H9 (cell line): Measurements from ENCODE around the gene MAPKAPK3. TPM values are rescaled to one million over a fixed set of nuclear protein-coding genes. Genes with fewer than 3 reads are reported as not detected.

Experiments used
- DNase-seq: peaks from one replicate; pipeline ENCODE4 v3.0.0-alpha.2; 2017
- H2AFZ ChIP-seq: one replicate; pipeline ENCODE4 v1.6.1; 2013; ENCODE audit warnings: mild to moderate bottlenecking, low read length, control low read depth, moderate library complexity
- H2AK5ac ChIP-seq: 2 replicates; pipeline ENCODE4 v1.6.1; 2013; ENCODE audit warnings: low read length, control low read depth, mixed read lengths; ENCODE audit not compliant: insufficient read length
- H2BK120ac ChIP-seq: one replicate; pipeline ENCODE4 v1.6.1; 2013; ENCODE audit warnings: low read depth, mild to moderate bottlenecking, low read length, control low read depth, inconsistent platforms; ENCODE audit not compliant: poor library complexity, severe bottlenecking
- H2BK12ac ChIP-seq: 2 replicates; pipeline ENCODE4 v1.6.1; 2013; ENCODE audit warnings: low read length, control low read depth, mixed read lengths, low read depth; ENCODE audit not compliant: insufficient read length
- H2BK15ac ChIP-seq: 2 replicates; pipeline ENCODE4 v1.6.1; 2013; ENCODE audit warnings: low read depth, low read length, control low read depth
- H2BK20ac ChIP-seq: one replicate; pipeline ENCODE4 v1.6.1; 2013; ENCODE audit warnings: low read depth, mild to moderate bottlenecking, low read length, control low read depth, inconsistent platforms; ENCODE audit not compliant: poor library complexity, severe bottlenecking
- H2BK5ac ChIP-seq: 2 replicates; pipeline ENCODE4 v1.6.1; 2013; ENCODE audit warnings: low read length, control low read depth, mixed read lengths; ENCODE audit not compliant: insufficient read length
- H3K14ac ChIP-seq: 2 replicates; pipeline ENCODE4 v1.6.1; 2013; ENCODE audit warnings: low read length, control low read depth; ENCODE audit not compliant: insufficient read depth
- H3K18ac ChIP-seq: 2 replicates; pipeline ENCODE4 v1.6.1; 2013; ENCODE audit warnings: low read depth, mild to moderate bottlenecking, mixed read lengths, low read length, control low read depth; ENCODE audit not compliant: insufficient read length
- H3K23ac ChIP-seq: 2 replicates; pipeline ENCODE4 v1.6.1; 2013; ENCODE audit warnings: low read length, control low read depth, mixed read lengths, low read depth; ENCODE audit not compliant: insufficient read length
- H3K23me2 ChIP-seq: 2 replicates; pipeline ENCODE4 v1.6.1; 2013; ENCODE audit warnings: low read depth, mild to moderate bottlenecking, mixed read lengths, low read length, control low read depth; ENCODE audit not compliant: insufficient read length, poor library complexity, severe bottlenecking
- H3K27ac ChIP-seq: 2 replicates; pipeline ENCODE4 v1.5.1; 2013; ENCODE audit warnings: low read length, control low read depth, mixed read lengths, low read depth; ENCODE audit not compliant: insufficient read length
- H3K27me3 ChIP-seq: 2 replicates; pipeline ENCODE4 v1.6.1; 2013; ENCODE audit warnings: low read length, control low read depth, inconsistent platforms; ENCODE audit not compliant: insufficient read depth
- H3K4ac ChIP-seq: 2 replicates; pipeline ENCODE4 v1.6.1; 2013; ENCODE audit warnings: low read depth, mild to moderate bottlenecking, control low read depth, inconsistent platforms, low read length, moderate library complexity
- H3K4me1 ChIP-seq: 2 replicates; pipeline ENCODE4 v1.6.1; 2013; ENCODE audit warnings: low read length, control low read depth, inconsistent platforms; ENCODE audit not compliant: insufficient read depth
- H3K4me2 ChIP-seq: 2 replicates; pipeline ENCODE4 v1.6.1; 2013; ENCODE audit warnings: low read length, control low read depth, mixed read lengths; ENCODE audit not compliant: insufficient read length, insufficient read depth
- H3K56ac ChIP-seq: 2 replicates; pipeline ENCODE4 v1.6.1; 2013; ENCODE audit warnings: low read depth, mild to moderate bottlenecking, mixed read lengths, low read length, control low read depth; ENCODE audit not compliant: insufficient read length
- H3K79me1 ChIP-seq: 2 replicates; pipeline ENCODE4 v1.6.1; 2013; ENCODE audit warnings: low read depth, mild to moderate bottlenecking, moderate library complexity, low read length, control low read depth, inconsistent platforms; ENCODE audit not compliant: insufficient read depth, poor library complexity, severe bottlenecking
- H3K79me2 ChIP-seq: 2 replicates; pipeline ENCODE4 v1.6.1; 2013; ENCODE audit warnings: low read length, control low read depth, inconsistent platforms; ENCODE audit not compliant: insufficient read depth
- H3K9ac ChIP-seq: 2 replicates; pipeline ENCODE4 v1.6.1; 2013; ENCODE audit warnings: low read length, control low read depth, mixed read lengths; ENCODE audit not compliant: insufficient read length; ENCODE audit errors: extremely low read depth
- H3K9me3 ChIP-seq: one replicate; pipeline ENCODE4 v1.6.1; 2013; ENCODE audit warnings: low read depth, low read length, inconsistent platforms; ENCODE audit not compliant: control insufficient read depth
- H3T11ph ChIP-seq: one replicate; pipeline ENCODE4 v1.6.1; 2013; ENCODE audit warnings: mild to moderate bottlenecking, low read length, control low read depth, inconsistent platforms
- H4K20me1 ChIP-seq: one replicate; pipeline ENCODE4 v1.6.1; 2013; ENCODE audit not compliant: control insufficient read depth, insufficient read length, insufficient read depth
- H4K5ac ChIP-seq: 2 replicates; pipeline ENCODE4 v1.6.1; 2013; ENCODE audit warnings: low read depth, mild to moderate bottlenecking, mixed read lengths, low read length, control low read depth; ENCODE audit not compliant: insufficient read length
- H4K8ac ChIP-seq: replicated peaks from 2 replicates; pipeline ENCODE4 v1.6.1; 2013; ENCODE audit warnings: low read length, control low read depth, mixed read lengths, low read depth; ENCODE audit not compliant: insufficient read length
- H4K91ac ChIP-seq: 2 replicates; pipeline ENCODE4 v1.6.1; 2013; ENCODE audit warnings: low read depth, mild to moderate bottlenecking, moderate library complexity, mixed read lengths, low read length, control low read depth; ENCODE audit not compliant: insufficient read length
- H3K27ac Mint-ChIP-seq, 3 experiments: 2 replicates in 2 of 3; 3 replicates in 1 of 3; pipeline ENCODE4 v1.8.0; 2020 to 2021; ENCODE audit warnings: mixed read lengths in 3 of 3, mild to moderate bottlenecking in 1 of 3, moderate library complexity in 1 of 3
- H3K27me3 Mint-ChIP-seq: 2 replicates; pipeline ENCODE4 v1.8.0; 2021; ENCODE audit warnings: low read depth, mild to moderate bottlenecking, moderate library complexity, mixed read lengths
- H3K36me3 Mint-ChIP-seq, 3 experiments: 2 replicates in 2 of 3; 3 replicates in 1 of 3; pipeline ENCODE4 v1.8.0; 2020 to 2021; ENCODE audit warnings: low read depth in 3 of 3, mixed read lengths in 3 of 3; ENCODE audit not compliant: insufficient read depth in 1 of 3
- H3K4me1 Mint-ChIP-seq, 2 experiments: 2 replicates each; pipeline ENCODE4 v1.8.0; 2020; ENCODE audit warnings: mixed read lengths in 2 of 2
- H3K4me3 Mint-ChIP-seq, 2 experiments: 2 replicates in 1 of 2; 3 replicates in 1 of 2; pipeline ENCODE4 v1.8.0; 2020 to 2021; ENCODE audit warnings: mild to moderate bottlenecking in 2 of 2, mixed read lengths in 2 of 2, moderate library complexity in 1 of 2
- H3K9me3 Mint-ChIP-seq, 2 experiments: 2 replicates in 1 of 2; 3 replicates in 1 of 2; pipeline ENCODE4 v1.8.0; 2020; ENCODE audit warnings: mild to moderate bottlenecking in 2 of 2, mixed read lengths in 2 of 2, moderate library complexity in 1 of 2
- WGBS: extraction: QIAGEN DNeasy Blood & Tissue Kit; methylation state at CpG from one replicate; pipeline ENCODE4 v1.1.7; 2013; ENCODE audit warnings: missing lambda C conversion rate, low lambda C conversion rate, mixed read lengths; ENCODE audit not compliant: insufficient read length; ENCODE audit errors: extremely low coverage; 5-methylcytosine and 5-hydroxymethylcytosine counted together
- total RNA-seq: library from RNA; stranded (reverse); gene quantifications from 2 replicates; pipeline ENCODE4 v1.2.1, GENCODE V29; 2021
- TF ChIP-seq, protein P1 (sequence below): fragments of 200-600 bp; sonication (generic); conservative IDR thresholded peaks from 3 replicates; pipeline ENCODE4 v1.8.0; 2021; ENCODE audit warnings: antibody characterized with exemption, mild to moderate bottlenecking

The MAPKAPK3 gene
- total RNA-seq, 1 experiment from 2014 or later = 57.9 TPM

DNA sequence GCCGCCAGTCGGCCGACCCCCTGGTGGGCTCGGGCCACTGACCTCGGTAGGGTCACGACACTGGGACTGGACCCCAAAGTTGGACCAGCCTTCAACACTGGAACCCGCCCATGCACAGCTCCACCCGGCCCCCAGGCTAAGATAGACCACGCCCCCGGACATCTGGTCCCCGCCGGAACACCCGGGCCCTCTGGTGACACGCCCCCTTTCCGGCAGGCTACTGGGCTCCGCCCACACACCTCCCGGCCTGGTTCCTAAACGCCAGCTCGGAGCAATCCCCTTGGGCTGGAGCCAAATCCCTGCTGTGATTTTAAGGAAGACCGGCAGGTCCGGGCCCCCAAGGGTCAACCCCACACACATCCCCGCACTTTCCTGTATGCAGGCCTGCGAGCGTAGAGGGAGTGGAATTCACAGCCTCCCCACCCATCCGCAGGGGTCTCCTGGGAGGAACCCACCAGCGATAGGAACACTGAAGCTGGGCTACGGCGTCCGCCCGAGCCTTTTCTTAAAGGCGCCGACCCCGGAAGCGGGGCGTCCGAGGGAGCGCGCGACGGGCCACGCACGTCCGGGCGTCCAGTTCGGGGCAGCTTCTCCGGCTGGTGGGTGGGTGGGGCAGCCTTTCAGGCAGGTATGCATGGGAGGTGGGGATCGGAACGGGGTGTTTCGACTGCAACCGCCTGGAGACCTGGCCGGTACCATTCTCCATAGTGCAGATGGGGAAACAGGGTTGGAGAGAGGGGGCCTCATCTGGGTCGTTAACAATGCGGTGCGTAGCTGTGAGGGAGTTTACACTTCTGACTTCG, 47.8 kb upstream of the MAPKAPK3 start, which contains the start of gene HEMK1:
Gene HEMK1 (plus strand): TSS at position 576 of the 803 bp plus-strand sequence. CDS start 1,583 bp downstream, outside the sequence.
- Mint-ChIP-seq H3K4me1 (peaks cover 7 to 18% of the 10 kb centered on the region in 2 experiments), H3K27me3 (peaks cover 13% of the 10 kb centered on the region), H3K9me3 (no peaks in the 10 kb centered on the region), H3K36me3 (peaks cover 0 to 10% (median 1%) of the 10 kb centered on the region in 3 experiments; a peak in 3 of 7 replicates), H3K27ac (peak within 1 kb of the TSS; percentile 92 to 98 (median 96)), H3K4me3 (peak within 1 kb of the TSS; percentile 97 to 99)
- Histone ChIP-seq H3K23me2 (peaks cover 10% of the 10 kb centered on the region), H2BK120ac (no peak within 1 kb of the TSS), H3K79me1 (no peaks in the 10 kb centered on the region), H2BK12ac (no peak within 1 kb of the TSS), H3K23ac (no peak within 1 kb of the TSS), H4K20me1 (no peaks in the 10 kb centered on the region), H2AFZ (peak within 1 kb of the TSS; percentile 80), H3K4me2 (peak within 1 kb of the TSS; percentile 58), H4K8ac (no peak within 1 kb of the TSS), H3K9ac (peak within 1 kb of the TSS; percentile 85), H2BK15ac (no peak within 1 kb of the TSS), H3K27me3 (peaks cover 3% of the 10 kb centered on the region; the same call in 1 of the 2 replicates), H3K18ac (peak within 1 kb of the TSS; percentile 53), H2AK5ac (no peak within 1 kb of the TSS), H3K14ac (peak within 1 kb of the TSS; percentile 90; the same call in 1 of the 2 replicates), H2BK5ac (no peak within 1 kb of the TSS), H3K79me2 (no peaks in the 10 kb centered on the region), H3K9me3 (no peaks in the 10 kb centered on the region), H3K4me1 (no peaks in the 10 kb centered on the region; the same call in 1 of the 2 replicates), H3K4ac (no peak within 1 kb of the TSS), H2BK20ac (no peak within 1 kb of the TSS), H4K91ac (no peak within 1 kb of the TSS), H3K27ac (no peak within 1 kb of the TSS), H4K5ac (no peak within 1 kb of the TSS), H3K56ac (no peak within 1 kb of the TSS), H3T11ph (no peak within 1 kb of the TSS)
- WGBS = no CpG with 5 or more reads among the region's 55 CpGs
- TF ChIP-seq, protein P1, sequence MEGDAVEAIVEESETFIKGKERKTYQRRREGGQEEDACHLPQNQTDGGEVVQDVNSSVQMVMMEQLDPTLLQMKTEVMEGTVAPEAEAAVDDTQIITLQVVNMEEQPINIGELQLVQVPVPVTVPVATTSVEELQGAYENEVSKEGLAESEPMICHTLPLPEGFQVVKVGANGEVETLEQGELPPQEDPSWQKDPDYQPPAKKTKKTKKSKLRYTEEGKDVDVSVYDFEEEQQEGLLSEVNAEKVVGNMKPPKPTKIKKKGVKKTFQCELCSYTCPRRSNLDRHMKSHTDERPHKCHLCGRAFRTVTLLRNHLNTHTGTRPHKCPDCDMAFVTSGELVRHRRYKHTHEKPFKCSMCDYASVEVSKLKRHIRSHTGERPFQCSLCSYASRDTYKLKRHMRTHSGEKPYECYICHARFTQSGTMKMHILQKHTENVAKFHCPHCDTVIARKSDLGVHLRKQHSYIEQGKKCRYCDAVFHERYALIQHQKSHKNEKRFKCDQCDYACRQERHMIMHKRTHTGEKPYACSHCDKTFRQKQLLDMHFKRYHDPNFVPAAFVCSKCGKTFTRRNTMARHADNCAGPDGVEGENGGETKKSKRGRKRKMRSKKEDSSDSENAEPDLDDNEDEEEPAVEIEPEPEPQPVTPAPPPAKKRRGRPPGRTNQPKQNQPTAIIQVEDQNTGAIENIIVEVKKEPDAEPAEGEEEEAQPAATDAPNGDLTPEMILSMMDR = no peak
- peak; percentile 96 for DNase-seq
